GM19099 (cell line): ENCODE data around the gene PHOX2B.

Experiments used
- POLR2A ChIP-seq: IDR thresholded peaks from 3 replicates; pipeline ENCODE4 v1.6.1; 2011; ENCODE audit warnings: low read depth; ENCODE audit not compliant: insufficient read length; ENCODE audit errors: extremely low read depth

Gene PHOX2B

GRCh38 chr4:41751449-41752061 is 3.0 kb upstream of the PHOX2B start:
- no peak for TF ChIP-seq POLR2A

DNA sequence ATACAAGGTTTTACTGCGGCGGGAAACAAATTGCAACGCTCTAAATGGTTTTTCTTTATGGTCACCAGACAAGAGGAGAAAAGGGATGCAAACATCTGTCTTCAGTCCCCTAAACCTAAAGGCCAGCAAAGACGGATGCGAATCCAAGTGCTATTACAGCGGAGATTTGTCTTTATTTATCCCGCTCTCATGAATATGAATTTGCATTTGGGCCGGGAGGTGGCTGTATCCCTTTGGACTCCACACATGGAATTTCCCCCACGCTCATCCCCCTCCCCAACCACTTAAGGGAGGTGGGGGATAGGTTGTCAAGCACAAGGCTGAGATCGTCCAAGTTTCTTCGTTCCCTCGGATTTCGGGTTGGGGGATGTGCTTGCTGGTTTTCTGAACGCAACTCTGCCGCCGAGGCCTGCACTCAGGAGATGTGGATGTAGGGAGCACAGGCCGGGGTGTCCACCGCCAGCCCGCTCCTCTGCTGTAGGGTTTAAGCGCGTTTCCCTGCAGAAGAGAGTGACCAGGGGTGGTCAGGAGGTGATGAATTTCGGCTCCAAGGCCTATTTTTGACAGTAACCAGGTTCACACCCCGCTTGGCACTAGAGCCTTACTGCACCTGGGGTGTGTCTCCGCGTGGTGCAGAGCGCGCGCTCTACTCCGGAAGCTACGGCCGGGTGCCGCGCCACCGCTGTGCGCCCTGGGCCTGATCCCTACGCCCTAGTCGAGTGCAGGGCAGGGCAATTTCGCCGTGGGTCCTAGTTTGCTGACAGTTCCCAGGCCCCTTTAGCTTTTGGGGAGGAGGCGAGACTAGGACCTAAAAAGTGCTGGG is 2.3 kb upstream of the PHOX2B start:
- no peak for TF ChIP-seq POLR2A

GRCh38 chr4:41750121-41750625 is 1.6 kb upstream of the PHOX2B start:
- no peak for TF ChIP-seq POLR2A

DNA sequence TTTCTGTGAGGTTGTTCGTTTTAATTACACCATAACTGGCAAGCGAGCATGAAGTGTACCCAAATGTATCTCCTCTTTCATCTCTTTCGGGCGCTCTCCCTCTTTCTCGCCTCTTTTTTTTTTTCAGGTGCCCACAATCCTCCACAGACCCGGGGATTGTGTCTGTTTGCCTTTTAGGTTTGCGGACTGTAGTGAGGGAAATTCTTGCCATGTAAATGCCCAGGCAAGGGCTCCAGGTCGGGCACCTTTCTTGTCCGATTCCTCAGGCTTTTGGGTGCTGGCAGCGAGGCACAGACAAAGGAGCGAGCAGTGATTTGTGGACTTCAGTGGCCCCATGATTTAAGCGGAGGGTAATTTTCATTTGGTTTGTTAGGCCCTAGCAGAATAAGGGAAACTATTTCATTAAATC is 1.1 kb upstream of the PHOX2B start:
- no peak for TF ChIP-seq POLR2A

- no peak for TF ChIP-seq POLR2A
Observed at GRCh38 chr4:41748074-41748570, 403 bp downstream of the PHOX2B start.

DNA sequence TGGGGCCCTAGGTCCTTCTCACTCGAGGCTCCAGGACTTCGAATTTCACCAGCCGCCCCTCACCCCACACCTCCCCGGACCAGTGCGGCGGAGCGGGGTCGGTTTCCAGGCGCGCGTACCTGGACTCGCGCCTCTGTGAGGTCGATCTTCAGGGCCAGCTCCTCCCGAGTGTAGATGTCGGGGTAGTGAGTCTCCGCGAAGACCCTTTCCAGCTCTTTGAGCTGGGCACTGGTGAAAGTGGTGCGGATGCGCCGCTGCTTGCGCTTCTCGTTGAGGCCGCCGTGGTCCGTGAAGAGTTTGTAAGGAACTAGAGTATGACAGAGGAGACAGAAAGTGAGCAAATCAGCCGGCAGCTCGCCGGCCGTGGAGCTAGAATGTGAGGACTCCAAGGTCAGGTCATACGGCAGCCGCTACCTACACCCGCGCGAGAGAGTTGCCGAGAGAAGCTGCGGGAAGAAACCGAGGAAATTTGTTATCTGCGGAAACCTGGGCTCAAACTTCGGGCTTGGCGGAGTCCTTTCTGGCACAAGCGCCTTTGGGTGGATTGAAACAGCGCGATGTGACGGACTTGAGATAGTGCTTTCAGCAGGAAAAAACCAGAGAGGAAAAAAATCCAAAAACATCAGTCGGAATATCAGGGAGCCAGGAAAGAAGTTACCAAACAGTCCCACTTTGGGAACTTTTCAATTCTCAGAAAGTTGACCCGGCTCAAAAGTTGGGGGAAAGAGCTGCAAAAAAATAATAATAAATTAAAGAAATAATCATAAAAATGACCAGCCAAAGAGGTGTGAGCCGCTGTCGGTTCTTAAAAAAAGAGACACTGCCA is 1.1 kb downstream of the PHOX2B start:
- TF ChIP-seq POLR2A = no peak

DNA sequence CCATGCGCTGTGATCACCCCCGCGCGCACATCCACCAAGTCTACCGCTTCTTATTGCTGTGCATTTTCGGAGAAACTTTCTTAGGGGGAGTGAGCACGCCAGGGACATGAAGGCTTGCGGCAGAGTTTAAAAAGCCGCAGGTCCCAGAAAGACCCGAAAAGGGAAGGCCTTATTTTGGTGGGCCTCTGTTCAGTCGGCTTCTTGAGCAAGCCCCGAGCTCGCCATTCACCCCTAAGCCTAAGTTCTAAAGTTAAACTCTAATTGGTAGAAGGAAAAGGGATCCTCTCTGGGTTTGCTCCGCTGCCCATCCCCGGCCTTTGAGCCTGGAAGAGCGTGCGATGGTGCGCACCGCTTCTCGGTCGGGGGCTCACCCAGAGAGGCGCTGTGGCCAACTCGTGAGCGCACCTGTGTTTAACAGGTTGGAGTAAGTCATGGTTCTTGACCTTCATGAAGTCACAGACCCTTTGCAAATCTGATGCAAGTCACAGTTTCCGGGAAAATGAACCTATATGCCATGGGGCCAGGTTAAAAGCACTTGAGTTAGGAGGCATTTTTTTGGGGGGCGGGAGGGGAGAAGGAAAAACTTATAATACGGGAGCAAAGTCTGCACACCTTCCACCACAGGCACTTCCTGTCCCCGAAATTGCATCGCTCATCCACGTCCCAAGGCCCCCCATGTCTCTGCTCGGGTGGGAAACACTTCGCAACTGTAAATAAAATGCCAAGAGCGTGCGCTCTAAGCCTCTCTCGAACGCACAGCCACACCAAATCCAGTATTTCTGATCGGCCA is 1.9 kb downstream of the PHOX2B start:
- no peak for TF ChIP-seq POLR2A

DNA sequence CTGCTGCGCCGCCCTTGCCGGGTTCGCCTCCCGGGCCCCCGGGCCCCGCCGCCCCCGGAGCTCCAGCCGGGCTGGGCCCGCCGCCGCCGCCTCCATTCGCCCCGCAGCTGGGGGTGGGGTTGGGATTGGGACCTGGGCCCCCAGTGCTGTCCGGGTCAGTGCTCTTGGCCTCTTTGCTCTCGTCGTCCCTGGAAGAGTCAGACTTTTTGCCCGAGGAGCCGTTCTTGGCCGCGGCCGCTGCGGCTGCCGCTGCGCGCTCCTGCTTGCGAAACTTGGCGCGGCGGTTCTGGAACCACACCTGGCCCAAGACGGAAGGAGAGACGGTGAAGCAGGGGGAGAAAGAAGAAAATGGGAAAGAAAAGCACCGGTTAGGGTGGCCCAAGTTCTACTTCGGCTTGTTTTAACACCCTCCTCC is 2.5 kb downstream of the PHOX2B start:
- no peak for TF ChIP-seq POLR2A

- TF ChIP-seq POLR2A = no peak
Observed at GRCh38 chr4:41745292-41746024, 3.1 kb downstream of the PHOX2B start.

- no peak for TF ChIP-seq POLR2A
Observed at GRCh38 chr4:41744572-41745291, 3.8 kb downstream of the PHOX2B start.

DNA sequence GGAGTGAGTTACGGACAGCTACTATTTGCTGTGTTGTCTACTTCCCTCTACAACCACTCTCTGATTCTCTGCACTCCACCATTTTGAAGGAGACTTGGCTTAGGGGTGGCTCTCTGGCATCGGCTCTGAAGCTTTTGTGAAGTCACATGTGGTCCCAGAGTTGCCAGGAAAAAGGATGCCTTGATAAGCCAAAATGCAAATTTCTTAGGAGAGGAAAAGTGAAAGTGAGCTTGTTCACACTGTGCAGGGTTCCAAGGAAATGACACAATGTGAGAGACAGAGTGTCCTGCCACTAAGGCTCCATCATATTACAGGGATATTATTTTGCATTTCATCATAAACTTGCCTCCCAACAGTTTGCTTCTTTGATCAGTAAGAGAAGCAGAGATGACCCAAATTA is 7.2 kb downstream of the PHOX2B start:
- no peak for TF ChIP-seq POLR2A

DNA sequence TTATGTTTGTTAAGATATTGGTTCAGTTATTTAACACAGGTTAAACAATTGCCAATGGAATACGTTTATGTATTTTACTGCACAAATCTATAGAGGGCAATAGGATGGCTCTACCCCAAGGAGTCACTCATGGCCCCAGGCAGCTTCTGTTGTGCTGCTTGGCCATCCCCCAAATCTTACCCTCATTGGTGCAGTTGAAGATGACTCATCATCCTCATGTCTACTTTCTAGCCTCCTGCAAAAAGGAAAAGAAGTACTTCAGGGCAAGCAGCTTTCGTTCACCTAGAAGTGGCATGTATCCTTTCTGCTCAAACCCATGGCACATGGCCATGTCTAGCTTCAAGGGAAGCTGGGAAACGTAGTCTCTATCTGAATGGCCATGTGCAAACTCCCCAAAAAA is 14.2 kb downstream of the PHOX2B start:
- no peak for TF ChIP-seq POLR2A

- TF ChIP-seq POLR2A = no peak
Observed at GRCh38 chr4:41731569-41732126, 16.9 kb downstream of the PHOX2B start.
